ENCODE results near the gene GSTM2. TPM values are rescaled to one million over a fixed set of nuclear protein-coding genes. Genes with fewer than 3 reads are reported as not detected.
A peak's percentile ranks its signal among the peaks of the same experiment; 100 is the strongest.

The GSTM2 gene
- total RNA-seq, 1 experiment from 2014 or later = 0.84 TPM

DNA sequence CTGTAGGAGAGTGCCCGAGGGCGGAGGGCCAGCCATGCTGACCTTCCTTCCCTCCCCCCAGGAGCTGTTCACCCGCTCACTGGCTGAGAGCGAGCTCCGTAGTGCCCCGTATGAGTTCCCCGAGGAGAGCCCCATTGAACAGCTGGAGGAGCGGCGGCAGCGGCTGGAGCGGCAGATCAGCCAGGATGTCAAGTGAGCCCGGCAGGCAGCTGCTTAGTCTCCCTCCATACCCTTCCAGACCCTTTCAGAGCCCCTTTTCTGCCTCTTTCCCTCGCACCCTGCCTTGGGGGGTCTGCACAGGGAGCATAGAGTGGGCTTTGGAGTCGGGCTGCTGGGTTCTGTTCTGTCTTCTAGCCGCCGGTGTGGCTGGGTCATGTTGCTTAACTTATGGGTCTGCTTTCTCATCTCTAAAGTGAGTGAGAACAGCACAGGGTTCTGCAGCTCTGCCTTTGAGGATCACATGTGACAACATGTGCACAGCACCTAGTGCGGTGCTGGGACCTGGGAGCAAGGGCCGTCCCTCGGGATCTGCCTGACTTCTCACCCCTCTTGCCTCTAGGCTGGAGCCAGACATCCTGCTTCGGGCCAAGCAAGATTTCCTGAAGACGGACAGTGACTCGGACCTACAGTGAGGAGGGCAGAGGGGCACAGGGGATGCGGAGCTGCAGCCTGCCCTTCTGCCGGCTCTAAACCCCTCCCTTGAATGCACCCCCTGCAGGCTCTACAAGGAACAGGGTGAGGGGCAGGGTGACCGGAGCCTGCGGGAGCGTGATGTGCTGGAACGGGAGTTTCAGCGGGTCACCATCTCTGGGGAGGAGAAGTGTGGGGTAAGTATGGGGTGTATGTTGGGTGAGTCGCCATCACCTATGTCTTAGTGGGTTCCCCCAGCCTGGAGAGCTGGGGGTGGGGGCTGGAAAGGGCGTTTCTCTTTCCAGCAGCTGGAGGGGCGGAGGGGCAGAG is 42.0 kb upstream of the GSTM2 start:
- ChIA-PET CTCF (interaction anchor here (1.2 kb wide), 1 partner anchor 80 kb away, joined by 3 read pairs; no protein-coding TSS in a partner anchor), POLR2A (no interaction called here)
- no peak for DNase-seq
- Mint-ChIP-seq H3K4me3 (ENCODE audit: unreplicated experiment) (no peak overlapping the region), H3K9me3 (ENCODE audit: unreplicated experiment) (no peaks in the 10 kb centered on the region), H3K27me3 (ENCODE audit: insufficient read depth, unreplicated experiment) (no peaks in the 10 kb centered on the region), H3K36me3 (ENCODE audit: insufficient read depth, unreplicated experiment) (peaks cover 2% of the 10 kb centered on the region), H3K4me1 (ENCODE audit: low read depth, unreplicated experiment) (no peaks in the 10 kb centered on the region), H3K27ac (ENCODE audit: unreplicated experiment) (no peak overlapping the region)
- Histone ChIP-seq H3K36me3 (ENCODE audit: control insufficient read depth, insufficient read depth, low read length) (no peaks in the 10 kb centered on the region), H3K4me3 (ENCODE audit: low read depth, low read length) (no peak overlapping the region), H3K4me1 (no peaks in the 10 kb centered on the region), H3K27me3 (replicated peaks; ENCODE audit: control insufficient read depth, insufficient read depth, low read length) (no peaks in the 10 kb centered on the region), H3K9me3 (no peaks in the 10 kb centered on the region)
- BruUV-seq (replicated peaks) = no TSS peak
- intact Hi-C loops (cut with micrococcal nuclease; ENCODE audit: unreplicated experiment) = no loop called here
- TF ChIP-seq, protein P1, sequence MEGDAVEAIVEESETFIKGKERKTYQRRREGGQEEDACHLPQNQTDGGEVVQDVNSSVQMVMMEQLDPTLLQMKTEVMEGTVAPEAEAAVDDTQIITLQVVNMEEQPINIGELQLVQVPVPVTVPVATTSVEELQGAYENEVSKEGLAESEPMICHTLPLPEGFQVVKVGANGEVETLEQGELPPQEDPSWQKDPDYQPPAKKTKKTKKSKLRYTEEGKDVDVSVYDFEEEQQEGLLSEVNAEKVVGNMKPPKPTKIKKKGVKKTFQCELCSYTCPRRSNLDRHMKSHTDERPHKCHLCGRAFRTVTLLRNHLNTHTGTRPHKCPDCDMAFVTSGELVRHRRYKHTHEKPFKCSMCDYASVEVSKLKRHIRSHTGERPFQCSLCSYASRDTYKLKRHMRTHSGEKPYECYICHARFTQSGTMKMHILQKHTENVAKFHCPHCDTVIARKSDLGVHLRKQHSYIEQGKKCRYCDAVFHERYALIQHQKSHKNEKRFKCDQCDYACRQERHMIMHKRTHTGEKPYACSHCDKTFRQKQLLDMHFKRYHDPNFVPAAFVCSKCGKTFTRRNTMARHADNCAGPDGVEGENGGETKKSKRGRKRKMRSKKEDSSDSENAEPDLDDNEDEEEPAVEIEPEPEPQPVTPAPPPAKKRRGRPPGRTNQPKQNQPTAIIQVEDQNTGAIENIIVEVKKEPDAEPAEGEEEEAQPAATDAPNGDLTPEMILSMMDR (IDR thresholded peaks at IDR 0.05; ENCODE audit: insufficient read depth in 1 of 2, low read depth in 1 of 2, low read length in 1 of 2, severe bottlenecking in 1 of 2, unreplicated experiment in 1 of 2) = no peak

DNA sequence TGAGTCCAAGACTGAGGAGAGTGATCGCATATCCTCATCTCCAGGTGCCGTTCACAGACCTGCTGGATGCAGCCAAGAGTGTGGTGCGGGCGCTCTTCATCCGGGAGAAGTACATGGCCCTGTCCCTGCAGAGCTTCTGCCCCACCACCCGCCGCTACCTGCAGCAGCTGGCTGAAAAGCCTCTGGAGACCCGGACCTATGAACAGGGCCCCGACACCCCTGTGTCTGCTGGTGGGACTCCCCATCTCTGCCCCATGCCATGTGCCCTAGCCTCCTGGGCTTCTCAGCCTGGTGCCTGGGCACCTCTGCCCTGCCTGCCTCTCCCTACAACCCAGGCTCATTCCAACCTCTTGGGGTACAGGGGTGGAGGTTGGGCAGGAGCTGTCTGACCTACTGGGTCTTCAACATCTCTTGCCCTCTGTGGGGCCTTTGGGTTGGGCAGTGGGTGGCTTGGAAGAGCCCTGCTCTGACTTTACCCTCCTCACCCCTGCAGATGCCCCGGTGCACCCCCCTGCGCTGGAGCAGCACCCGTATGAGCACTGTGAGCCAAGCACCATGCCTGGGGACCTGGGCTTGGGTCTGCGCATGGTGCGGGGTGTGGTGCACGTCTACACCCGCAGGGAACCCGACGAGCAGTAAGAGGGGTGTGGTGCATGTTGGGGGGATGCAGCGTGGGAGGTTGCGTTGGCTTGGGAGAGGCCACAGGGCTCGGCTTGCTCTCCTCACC is 41.0 kb upstream of the GSTM2 start:
- Histone ChIP-seq H3K36me3 (ENCODE audit: control insufficient read depth, insufficient read depth, low read length) (no peaks in the 10 kb centered on the region), H3K9me3 (no peaks in the 10 kb centered on the region), H3K4me1 (no peaks in the 10 kb centered on the region), H3K4me3 (ENCODE audit: low read depth, low read length) (no peak overlapping the region), H3K27me3 (replicated peaks; ENCODE audit: control insufficient read depth, insufficient read depth, low read length) (no peaks in the 10 kb centered on the region)
- intact Hi-C loops (cut with micrococcal nuclease; ENCODE audit: unreplicated experiment) = no loop called here
- no peaks in the 10 kb centered on the region for H3K4me1 Mint-ChIP-seq (ENCODE audit: low read depth, unreplicated experiment)
- TF ChIP-seq, protein P1 (IDR thresholded peaks at IDR 0.05; ENCODE audit: insufficient read depth in 1 of 2, low read depth in 1 of 2, low read length in 1 of 2, severe bottlenecking in 1 of 2, unreplicated experiment in 1 of 2) = no peak
- H3K27ac Mint-ChIP-seq (ENCODE audit: unreplicated experiment) = no peak overlapping the region
- no peak for DNase-seq
- no TSS peak for BruUV-seq (replicated peaks)
- H3K36me3 Mint-ChIP-seq (ENCODE audit: insufficient read depth, unreplicated experiment) = no peaks in the 10 kb centered on the region
- POLR2A ChIA-PET = no interaction called here
- H3K9me3 Mint-ChIP-seq (ENCODE audit: unreplicated experiment) = no peaks in the 10 kb centered on the region
- H3K4me3 Mint-ChIP-seq (ENCODE audit: unreplicated experiment) = no peak overlapping the region
- no peaks in the 10 kb centered on the region for H3K27me3 Mint-ChIP-seq (ENCODE audit: insufficient read depth, unreplicated experiment)
- CTCF ChIA-PET = interaction anchor here (1.0 to 1.2 kb wide), 2 partner anchors 79 to 81 kb away, joined by 3 to 4 read pairs; partner anchors contain the start of gene GNAI3

DNA sequence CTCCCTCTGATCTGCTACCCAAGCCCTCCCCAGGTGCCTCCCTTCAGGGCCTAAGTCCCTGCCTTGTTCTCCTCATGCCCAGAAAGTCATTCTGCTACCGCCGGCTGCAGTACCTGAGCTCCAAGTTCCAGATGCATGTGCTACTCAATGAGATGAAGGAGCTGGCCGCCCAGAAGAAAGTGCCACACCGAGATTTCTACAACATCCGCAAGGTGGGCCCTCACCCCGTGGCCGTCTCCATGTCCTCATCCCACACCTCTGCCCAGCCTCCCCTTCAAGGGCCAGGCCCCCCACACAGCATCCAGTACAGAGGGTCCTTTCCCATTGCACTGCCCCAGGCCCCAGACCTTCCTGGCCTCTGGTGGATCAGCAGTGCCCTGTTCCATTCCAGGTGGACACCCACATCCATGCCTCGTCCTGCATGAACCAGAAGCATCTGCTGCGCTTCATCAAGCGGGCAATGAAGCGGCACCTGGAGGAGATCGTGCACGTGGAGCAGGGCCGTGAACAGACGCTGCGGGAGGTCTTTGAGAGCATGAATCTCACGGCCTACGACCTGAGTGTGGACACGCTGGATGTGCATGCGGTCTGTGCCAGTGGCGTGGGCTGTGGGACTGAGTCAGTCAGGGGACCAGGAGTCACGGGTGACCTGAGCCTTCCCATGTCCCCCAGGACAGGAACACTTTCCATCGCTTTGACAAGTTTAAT is 40.0 kb upstream of the GSTM2 start:
- TF ChIP-seq, protein P1 (IDR thresholded peaks at IDR 0.05; ENCODE audit: insufficient read depth in 1 of 2, low read depth in 1 of 2, low read length in 1 of 2, severe bottlenecking in 1 of 2, unreplicated experiment in 1 of 2) = no peak
- Mint-ChIP-seq H3K4me1 (ENCODE audit: low read depth, unreplicated experiment) (no peaks in the 10 kb centered on the region), H3K4me3 (ENCODE audit: unreplicated experiment) (no peak overlapping the region), H3K9me3 (ENCODE audit: unreplicated experiment) (no peaks in the 10 kb centered on the region), H3K27ac (ENCODE audit: unreplicated experiment) (no peak overlapping the region), H3K36me3 (ENCODE audit: insufficient read depth, unreplicated experiment) (peaks cover 2% of the 10 kb centered on the region), H3K27me3 (ENCODE audit: insufficient read depth, unreplicated experiment) (no peaks in the 10 kb centered on the region)
- no peak overlapping the region for H3K4me3 ChIP-seq (ENCODE audit: low read depth, low read length)
- H3K27me3 ChIP-seq (replicated peaks; ENCODE audit: control insufficient read depth, insufficient read depth, low read length) = no peaks in the 10 kb centered on the region
- BruUV-seq (replicated peaks) = TSS peak; percentile 13
- POLR2A ChIA-PET = no interaction called here
- CTCF ChIA-PET = interaction anchor here (1.0 kb wide), 1 partner anchor 80 kb away, joined by 4 read pairs; the partner anchor contains the start of gene GNAI3
- no peaks in the 10 kb centered on the region for H3K9me3 ChIP-seq
- H3K4me1 ChIP-seq = no peaks in the 10 kb centered on the region
- intact Hi-C loops (cut with micrococcal nuclease; ENCODE audit: unreplicated experiment) = no loop called here
- no peaks in the 10 kb centered on the region for H3K36me3 ChIP-seq (ENCODE audit: control insufficient read depth, insufficient read depth, low read length)
- DNase-seq = no peak
